GM12874 (cell line): ENCODE measurements around the gene MTA2.

Experiments used
- TF ChIP-seq, protein P1 (sequence below): IDR thresholded peaks from 2 replicates; pipeline ENCODE4 v1.5.1; 2011; ENCODE audit warnings: low read depth, mild to moderate bottlenecking, control low read depth, low read length, moderate library complexity; ENCODE audit not compliant: insufficient read depth

Gene MTA2

GRCh38 chr11:62578541-62578940, 23.1 kb downstream of the MTA2 start:
- TF ChIP-seq, protein P1, sequence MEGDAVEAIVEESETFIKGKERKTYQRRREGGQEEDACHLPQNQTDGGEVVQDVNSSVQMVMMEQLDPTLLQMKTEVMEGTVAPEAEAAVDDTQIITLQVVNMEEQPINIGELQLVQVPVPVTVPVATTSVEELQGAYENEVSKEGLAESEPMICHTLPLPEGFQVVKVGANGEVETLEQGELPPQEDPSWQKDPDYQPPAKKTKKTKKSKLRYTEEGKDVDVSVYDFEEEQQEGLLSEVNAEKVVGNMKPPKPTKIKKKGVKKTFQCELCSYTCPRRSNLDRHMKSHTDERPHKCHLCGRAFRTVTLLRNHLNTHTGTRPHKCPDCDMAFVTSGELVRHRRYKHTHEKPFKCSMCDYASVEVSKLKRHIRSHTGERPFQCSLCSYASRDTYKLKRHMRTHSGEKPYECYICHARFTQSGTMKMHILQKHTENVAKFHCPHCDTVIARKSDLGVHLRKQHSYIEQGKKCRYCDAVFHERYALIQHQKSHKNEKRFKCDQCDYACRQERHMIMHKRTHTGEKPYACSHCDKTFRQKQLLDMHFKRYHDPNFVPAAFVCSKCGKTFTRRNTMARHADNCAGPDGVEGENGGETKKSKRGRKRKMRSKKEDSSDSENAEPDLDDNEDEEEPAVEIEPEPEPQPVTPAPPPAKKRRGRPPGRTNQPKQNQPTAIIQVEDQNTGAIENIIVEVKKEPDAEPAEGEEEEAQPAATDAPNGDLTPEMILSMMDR: no peak

GRCh38 chr11:62577046-62577714, 24.5 kb downstream of the MTA2 start:
- TF ChIP-seq, protein P1: no peak

GRCh38 chr11:62575837-62576236, 25.8 kb downstream of the MTA2 start:
- TF ChIP-seq, protein P1: no peak

GRCh38 chr11:62575156-62575555, 26.5 kb downstream of the MTA2 start:
- TF ChIP-seq, protein P1: no peak

DNA sequence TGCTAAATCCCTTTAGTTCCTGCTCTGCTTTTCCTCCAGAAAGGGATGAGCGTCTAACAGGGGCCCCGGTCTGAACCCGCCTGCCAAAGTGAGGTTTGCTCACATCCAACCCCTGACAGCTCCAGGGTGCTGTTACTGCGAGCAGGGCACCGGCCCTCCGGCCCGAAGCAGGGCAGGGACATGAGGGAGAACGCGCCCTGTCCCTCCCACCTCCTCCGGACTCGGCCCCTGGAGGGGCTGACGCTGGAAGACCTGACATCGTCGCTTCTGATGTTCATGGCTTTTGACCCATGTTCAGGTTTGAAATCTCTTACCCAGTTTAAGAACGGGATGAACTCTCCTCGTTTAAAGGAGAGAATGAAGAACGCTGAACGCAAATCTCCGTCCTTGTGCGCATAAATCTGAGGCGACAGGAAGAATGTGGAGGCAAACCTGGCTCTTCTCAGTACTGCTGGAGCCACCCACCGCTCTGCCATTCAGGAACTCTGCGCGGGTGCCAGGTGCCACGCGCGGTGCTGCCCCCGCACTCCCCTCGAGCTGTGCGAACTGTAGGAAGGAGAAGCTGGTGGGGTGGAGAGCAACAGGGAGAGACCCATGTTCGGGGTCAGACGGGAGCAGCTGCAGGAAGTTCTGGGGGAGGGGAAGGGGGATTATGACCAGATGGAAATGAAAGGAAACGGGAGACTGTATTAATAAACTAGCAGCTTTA, 27.1 kb downstream of the MTA2 start:
- TF ChIP-seq, protein P1: no peak

GRCh38 chr11:62573592-62574362, 27.9 kb downstream of the MTA2 start, which contains the start of gene EEF1G:
EEF1G (minus strand) TSS chr11:62573891; CDS start chr11:62573842, 49 bp downstream.
- TF ChIP-seq, protein P1: no peak

GRCh38 chr11:62573006-62573591, 28.6 kb downstream of the MTA2 start:
- TF ChIP-seq, protein P1: no peak
